ENCODE measurements around the gene KAZN.

The KAZN gene

GRCh38 chr1:14773396-14774025 is 175.0 kb downstream of the KAZN start:
- TF ChIP-seq, protein P1, sequence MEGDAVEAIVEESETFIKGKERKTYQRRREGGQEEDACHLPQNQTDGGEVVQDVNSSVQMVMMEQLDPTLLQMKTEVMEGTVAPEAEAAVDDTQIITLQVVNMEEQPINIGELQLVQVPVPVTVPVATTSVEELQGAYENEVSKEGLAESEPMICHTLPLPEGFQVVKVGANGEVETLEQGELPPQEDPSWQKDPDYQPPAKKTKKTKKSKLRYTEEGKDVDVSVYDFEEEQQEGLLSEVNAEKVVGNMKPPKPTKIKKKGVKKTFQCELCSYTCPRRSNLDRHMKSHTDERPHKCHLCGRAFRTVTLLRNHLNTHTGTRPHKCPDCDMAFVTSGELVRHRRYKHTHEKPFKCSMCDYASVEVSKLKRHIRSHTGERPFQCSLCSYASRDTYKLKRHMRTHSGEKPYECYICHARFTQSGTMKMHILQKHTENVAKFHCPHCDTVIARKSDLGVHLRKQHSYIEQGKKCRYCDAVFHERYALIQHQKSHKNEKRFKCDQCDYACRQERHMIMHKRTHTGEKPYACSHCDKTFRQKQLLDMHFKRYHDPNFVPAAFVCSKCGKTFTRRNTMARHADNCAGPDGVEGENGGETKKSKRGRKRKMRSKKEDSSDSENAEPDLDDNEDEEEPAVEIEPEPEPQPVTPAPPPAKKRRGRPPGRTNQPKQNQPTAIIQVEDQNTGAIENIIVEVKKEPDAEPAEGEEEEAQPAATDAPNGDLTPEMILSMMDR (conservative IDR thresholded peaks at IDR 0.05; ENCODE audit: low read length): no peak
- no peak for TF ChIP-seq EZH2phosphoT487 (IDR thresholded peaks at IDR 0.05; ENCODE audit: borderline replicate concordance)
- Histone ChIP-seq H3K4me2 (ENCODE audit: low read depth, low read length, poor library complexity, severe bottlenecking) (no peak overlapping the region), H3K9me2 (replicated peaks; ENCODE audit: low read depth, low read length) (no peaks in the 10 kb centered on the region), H2AFZ (ENCODE audit: low read length) (no peak overlapping the region), H3K36me3 (ENCODE audit: insufficient read depth, low read length) (no peaks in the 10 kb centered on the region), H3K9ac (ENCODE audit: low read depth, low read length, poor library complexity, severe bottlenecking) (no peak overlapping the region), H3K9me3 (ENCODE audit: insufficient read depth, low read depth, low read length) (no peaks in the 10 kb centered on the region), H3K79me2 (ENCODE audit: insufficient read depth, low read length) (no peaks in the 10 kb centered on the region), H3K27me3 (ENCODE audit: insufficient read depth, low read length, poor library complexity, severe bottlenecking) (no peaks in the 10 kb centered on the region), H3K4me1 (ENCODE audit: insufficient read depth, low read length, poor library complexity, severe bottlenecking) (peaks cover 14% of the 10 kb centered on the region), H3F3A (ENCODE audit: low read depth) (no peaks in the 10 kb centered on the region), H3K4me3 (ENCODE audit: low read length, poor library complexity, severe bottlenecking) (no peak overlapping the region), H4K20me1 (ENCODE audit: insufficient read depth, low read length, poor library complexity, severe bottlenecking) (no peaks in the 10 kb centered on the region)

- H2AFZ ChIP-seq (ENCODE audit: low read length): no peak overlapping the region
- H3K9ac ChIP-seq (ENCODE audit: low read depth, low read length, poor library complexity, severe bottlenecking): no peak overlapping the region
- TF ChIP-seq EZH2phosphoT487 (IDR thresholded peaks at IDR 0.05; ENCODE audit: borderline replicate concordance): no peak
- TF ChIP-seq, protein P1 (conservative IDR thresholded peaks at IDR 0.05; ENCODE audit: low read length): no peak
- peaks cover 20% of the 10 kb centered on the region for H3K4me1 ChIP-seq (ENCODE audit: insufficient read depth, low read length, poor library complexity, severe bottlenecking)
- H3F3A ChIP-seq (ENCODE audit: low read depth): no peaks in the 10 kb centered on the region
- no peaks in the 10 kb centered on the region for H3K36me3 ChIP-seq (ENCODE audit: insufficient read depth, low read length)
- H3K4me2 ChIP-seq (ENCODE audit: low read depth, low read length, poor library complexity, severe bottlenecking): no peak overlapping the region
- H3K9me3 ChIP-seq (ENCODE audit: insufficient read depth, low read depth, low read length): no peaks in the 10 kb centered on the region
- no peaks in the 10 kb centered on the region for H3K79me2 ChIP-seq (ENCODE audit: insufficient read depth, low read length)
- no peaks in the 10 kb centered on the region for H3K27me3 ChIP-seq (ENCODE audit: insufficient read depth, low read length, poor library complexity, severe bottlenecking)
- no peaks in the 10 kb centered on the region for H3K9me2 ChIP-seq (replicated peaks; ENCODE audit: low read depth, low read length)
- H4K20me1 ChIP-seq (ENCODE audit: insufficient read depth, low read length, poor library complexity, severe bottlenecking): no peaks in the 10 kb centered on the region
- H3K4me3 ChIP-seq (ENCODE audit: low read length, poor library complexity, severe bottlenecking): no peak overlapping the region
Measured at GRCh38 chr1:14774225-14774624, 175.7 kb downstream of the KAZN start.

GRCh38 chr1:14774988-14775387 is 176.5 kb downstream of the KAZN start:
- no peak overlapping the region for H3K4me3 ChIP-seq (ENCODE audit: low read length, poor library complexity, severe bottlenecking)
- H3K79me2 ChIP-seq (ENCODE audit: insufficient read depth, low read length): no peaks in the 10 kb centered on the region
- H2AFZ ChIP-seq (ENCODE audit: low read length): no peak overlapping the region
- H3K9me3 ChIP-seq (ENCODE audit: insufficient read depth, low read depth, low read length): no peaks in the 10 kb centered on the region
- no peaks in the 10 kb centered on the region for H3K9me2 ChIP-seq (replicated peaks; ENCODE audit: low read depth, low read length)
- H3F3A ChIP-seq (ENCODE audit: low read depth): no peaks in the 10 kb centered on the region
- H3K4me1 ChIP-seq (ENCODE audit: insufficient read depth, low read length, poor library complexity, severe bottlenecking): peaks cover 20% of the 10 kb centered on the region
- TF ChIP-seq, protein P1 (conservative IDR thresholded peaks at IDR 0.05; ENCODE audit: low read length): no peak
- TF ChIP-seq EZH2phosphoT487 (IDR thresholded peaks at IDR 0.05; ENCODE audit: borderline replicate concordance): no peak
- no peak overlapping the region for H3K4me2 ChIP-seq (ENCODE audit: low read depth, low read length, poor library complexity, severe bottlenecking)
- H3K36me3 ChIP-seq (ENCODE audit: insufficient read depth, low read length): no peaks in the 10 kb centered on the region
- no peaks in the 10 kb centered on the region for H4K20me1 ChIP-seq (ENCODE audit: insufficient read depth, low read length, poor library complexity, severe bottlenecking)
- H3K9ac ChIP-seq (ENCODE audit: low read depth, low read length, poor library complexity, severe bottlenecking): no peak overlapping the region
- no peaks in the 10 kb centered on the region for H3K27me3 ChIP-seq (ENCODE audit: insufficient read depth, low read length, poor library complexity, severe bottlenecking)
